Neural cell (in vitro differentiated cells): ENCODE data around the gene DCBLD1. TPM values are rescaled to one million over a fixed set of nuclear protein-coding genes. Genes with fewer than 3 reads are reported as not detected.

Source experiments
- H2AFZ ChIP-seq: fragments of 200-600, 300-800 bp; sonication (generic), shearing (Covaris generic); 2 replicates; pipeline ENCODE4 v1.6.0; 2014; ENCODE audit warnings: low read depth, mild to moderate bottlenecking, antibody characterized with exemption, low read length, moderate library complexity
- H3F3A ChIP-seq: fragments of 200-600 bp; shearing (Covaris generic); 2 replicates; pipeline ENCODE4 v1.6.1; 2016; ENCODE audit warnings: mild to moderate bottlenecking, moderate library complexity, mixed read lengths, antibody characterized with exemption, low read length; ENCODE audit not compliant: insufficient read depth, poor library complexity, severe bottlenecking
- H3K27ac ChIP-seq: fragments of 200-600, 300-800 bp; sonication (generic), shearing (Covaris generic); 2 replicates; pipeline ENCODE4 v1.5.1; 2014; ENCODE audit warnings: mild to moderate bottlenecking, low read length, moderate library complexity
- H3K27me3 ChIP-seq: fragments of 300-800, 200-600 bp; sonication (generic), shearing (Covaris generic); 2 replicates; pipeline ENCODE4 v1.6.0; 2014; ENCODE audit warnings: mild to moderate bottlenecking, low read depth, low read length, moderate library complexity; ENCODE audit not compliant: insufficient read depth
- H3K36me3 ChIP-seq: fragments of 300-800, 200-600 bp; sonication (generic), shearing (Covaris generic); 2 replicates; pipeline ENCODE4 v1.5.1; 2014; ENCODE audit warnings: mild to moderate bottlenecking, antibody characterized with exemption, low read length, moderate library complexity; ENCODE audit not compliant: insufficient read depth
- H3K4me2 ChIP-seq: fragments of 300-800, 200-600 bp; sonication (generic), shearing (Covaris generic); 2 replicates; pipeline ENCODE4 v1.6.0; 2014; ENCODE audit warnings: mild to moderate bottlenecking, low read length
- H3K4me3 ChIP-seq: fragments of 300-800, 200-600 bp; sonication (generic), shearing (Covaris generic); 2 replicates; pipeline ENCODE4 v1.5.1; 2014; ENCODE audit warnings: mild to moderate bottlenecking, low read length, moderate library complexity
- H3K79me2 ChIP-seq: fragments of 200-600 bp; shearing (Covaris generic); replicated peaks from 2 replicates; pipeline ENCODE4 v1.6.0; 2014; ENCODE audit warnings: mild to moderate bottlenecking, low read length, moderate library complexity; ENCODE audit not compliant: insufficient read depth
- H3K9ac ChIP-seq: fragments of 300-800, 200-600 bp; sonication (generic), shearing (Covaris generic); 2 replicates; pipeline ENCODE4 v1.6.1; 2016; ENCODE audit warnings: mild to moderate bottlenecking, low read length, mixed read lengths
- H3K9me2 ChIP-seq: fragments of 200-600 bp; shearing (Covaris generic); 2 replicates; pipeline ENCODE4 v1.6.1; 2016; ENCODE audit warnings: mild to moderate bottlenecking, low read length, mixed read lengths; ENCODE audit not compliant: insufficient read depth
- H3K9me3 ChIP-seq: fragments of 200-600, 300-800 bp; sonication (generic), shearing (Covaris generic); 2 replicates; pipeline ENCODE4 v1.6.1; 2016; ENCODE audit warnings: mild to moderate bottlenecking, mixed run types, low read length, moderate library complexity, mixed read lengths
- H4K20me1 ChIP-seq: fragments of 200-600 bp; shearing (Covaris generic); 2 replicates; pipeline ENCODE4 v1.6.1; 2016; ENCODE audit warnings: mild to moderate bottlenecking, mixed run types; ENCODE audit not compliant: insufficient read depth
- CTCF ChIP-seq: fragments of 450-650 bp; IDR thresholded peaks from 2 replicates; pipeline ENCODE4 v1.5.1; 2014; ENCODE audit warnings: antibody characterized with exemption, mild to moderate bottlenecking, moderate library complexity; ENCODE audit not compliant: poor library complexity, severe bottlenecking
- EP300 ChIP-seq: fragments of 450-650 bp; conservative IDR thresholded peaks from 2 replicates; pipeline ENCODE4 v1.6.1; 2014; ENCODE audit warnings: antibody characterized with exemption, mild to moderate bottlenecking, moderate library complexity; ENCODE audit not compliant: poor library complexity, severe bottlenecking
- EZH2 ChIP-seq: fragments of 200-600, 300-800 bp; shearing (Covaris generic), sonication (generic); IDR thresholded peaks from 2 replicates; pipeline ENCODE4 v1.6.1; 2014; ENCODE audit warnings: antibody characterized with exemption, low read length, borderline replicate concordance, mild to moderate bottlenecking; ENCODE audit not compliant: insufficient read depth, poor library complexity, severe bottlenecking
- MXI1 ChIP-seq: fragments of 450-650 bp; conservative IDR thresholded peaks from 2 replicates; pipeline ENCODE4 v1.6.1; 2014; ENCODE audit warnings: antibody characterized with exemption, mild to moderate bottlenecking; ENCODE audit not compliant: poor library complexity, severe bottlenecking
- POLR2AphosphoS5 ChIP-seq: IDR thresholded peaks from 2 replicates; pipeline ENCODE4 v1.6.1; 2012
- RAD21 ChIP-seq: fragments of 450-650 bp; conservative IDR thresholded peaks from 2 replicates; pipeline ENCODE4 v1.6.1; 2014; ENCODE audit warnings: antibody characterized with exemption, mild to moderate bottlenecking, moderate library complexity
- REST ChIP-seq: IDR thresholded peaks from 2 replicates; pipeline ENCODE4 v1.6.1; 2012; ENCODE audit warnings: borderline replicate concordance
- SMC3 ChIP-seq: fragments of 450-650 bp; conservative IDR thresholded peaks from 2 replicates; pipeline ENCODE4 v1.6.1; 2014; ENCODE audit warnings: antibody characterized with exemption, mild to moderate bottlenecking, moderate library complexity; ENCODE audit not compliant: poor library complexity
- TAF1 ChIP-seq: IDR thresholded peaks from 2 replicates; pipeline ENCODE4 v1.6.1; 2012; ENCODE audit warnings: low read depth
- polyA plus RNA-seq: library from polyadenylated mRNA; depleted of rRNA; stranded (reverse); fragments of >200 nt; gene quantifications from 2 replicates; pipeline ENCODE4 v1.2.3, GENCODE V29; 2014

DCBLD1 gene
- polyA plus RNA-seq, 1 donor from 2014 or later, result 11.4 TPM

- Histone ChIP-seq H3K9ac (no peak overlapping the region), H3K27ac (no peak overlapping the region), H3K36me3 (peaks cover 10% of the 10 kb centered on the region), H3K79me2 (peaks cover 20% of the 10 kb centered on the region), H3K9me3 (no peaks in the 10 kb centered on the region), H3K4me3 (no peak overlapping the region), H3K4me2 (no peak overlapping the region), H2AFZ (no peak overlapping the region), H3K27me3 (no peaks in the 10 kb centered on the region), H3F3A (no peaks in the 10 kb centered on the region), H4K20me1 (no peaks in the 10 kb centered on the region), H3K9me2 (no peaks in the 10 kb centered on the region)
- TF ChIP-seq MXI1, result no peak
- TF ChIP-seq SMC3, result no peak
- no peak for TF ChIP-seq CTCF
- TF ChIP-seq POLR2AphosphoS5, result no peak
- no peak for TF ChIP-seq EZH2
- TF ChIP-seq TAF1, result no peak
- TF ChIP-seq EP300, result no peak
- TF ChIP-seq REST, result no peak
These were observed 110.7 kb downstream of the DCBLD1 start for GRCh38 chr6:117592983-117593759.

GRCh38 chr6:117595099-117595923, 112.8 kb downstream of the DCBLD1 start:
- H3K27me3 ChIP-seq, result no peaks in the 10 kb centered on the region
- H3K79me2 ChIP-seq, result peaks cover 41% of the 10 kb centered on the region
- no peak for TF ChIP-seq CTCF
- TF ChIP-seq POLR2AphosphoS5, result no peak
- TF ChIP-seq SMC3, result no peak
- no peak for TF ChIP-seq MXI1
- no peak for TF ChIP-seq REST
- no peak for TF ChIP-seq EZH2
- TF ChIP-seq TAF1, result no peak
- no peak for TF ChIP-seq EP300
- no peak for TF ChIP-seq RAD21
- no peaks in the 10 kb centered on the region for H3K9me3 ChIP-seq
- no peaks in the 10 kb centered on the region for H3K9me2 ChIP-seq
- no peak overlapping the region for H3K27ac ChIP-seq
- H3K4me3 ChIP-seq, result no peak overlapping the region
- H4K20me1 ChIP-seq, result no peaks in the 10 kb centered on the region
- no peaks in the 10 kb centered on the region for H3F3A ChIP-seq
- H3K36me3 ChIP-seq, result peaks cover 5% of the 10 kb centered on the region
- H2AFZ ChIP-seq, result no peak overlapping the region
- no peak overlapping the region for H3K9ac ChIP-seq
- H3K4me2 ChIP-seq, result no peak overlapping the region
